ENCODE data around the gene CACNA1B. TPM values are rescaled to one million over a fixed set of nuclear protein-coding genes. Genes with fewer than 3 reads are reported as not detected.

Gene CACNA1B
- total RNA-seq, 1 donor from 2014 or later = 0.07 TPM

DNA sequence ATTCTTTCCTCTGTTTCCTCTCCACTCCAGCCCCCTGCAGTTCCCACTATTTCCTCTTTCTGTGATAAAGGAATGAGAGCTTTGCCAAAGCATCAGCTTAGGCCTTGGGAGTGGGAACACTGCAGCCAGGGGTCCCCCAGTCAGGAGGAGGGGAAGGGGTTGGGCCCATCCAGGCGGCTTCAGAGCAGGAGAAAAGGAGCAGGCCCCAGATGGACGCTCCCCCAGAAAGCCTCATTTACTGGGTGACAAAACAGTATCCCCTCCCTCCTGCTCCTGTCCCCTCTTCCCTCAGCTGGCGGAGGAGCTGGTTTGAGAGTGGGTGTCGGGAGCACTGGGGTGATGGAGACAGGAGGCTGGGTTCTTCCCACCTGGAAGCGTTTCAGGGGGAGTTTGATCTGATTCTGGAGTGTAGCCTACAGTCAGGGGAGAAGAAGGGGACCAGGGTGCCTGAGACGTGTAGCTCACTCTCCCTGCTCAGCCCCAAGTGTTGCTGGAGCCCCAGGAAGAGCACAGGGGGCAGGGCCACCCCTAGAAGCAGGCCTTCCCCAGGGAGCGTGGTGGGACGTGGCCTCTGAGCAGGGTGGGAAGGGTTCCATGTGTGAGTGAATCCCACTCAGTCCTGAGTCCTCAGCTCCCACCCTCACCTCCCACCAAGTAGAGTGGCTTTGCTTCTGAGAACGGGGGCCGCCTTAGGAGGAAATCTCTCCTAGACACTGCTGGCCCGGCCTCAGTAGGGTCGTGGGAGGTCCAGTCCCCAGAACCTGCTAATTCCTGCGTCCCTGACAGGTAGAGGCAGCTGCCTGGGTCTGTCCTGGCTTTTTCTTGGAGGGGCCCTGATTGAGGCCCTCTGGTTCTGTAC, 173.1 kb downstream of the CACNA1B start:
- DNase-seq (ENCODE audit: low read depth, low spot score) = no peak

DNA sequence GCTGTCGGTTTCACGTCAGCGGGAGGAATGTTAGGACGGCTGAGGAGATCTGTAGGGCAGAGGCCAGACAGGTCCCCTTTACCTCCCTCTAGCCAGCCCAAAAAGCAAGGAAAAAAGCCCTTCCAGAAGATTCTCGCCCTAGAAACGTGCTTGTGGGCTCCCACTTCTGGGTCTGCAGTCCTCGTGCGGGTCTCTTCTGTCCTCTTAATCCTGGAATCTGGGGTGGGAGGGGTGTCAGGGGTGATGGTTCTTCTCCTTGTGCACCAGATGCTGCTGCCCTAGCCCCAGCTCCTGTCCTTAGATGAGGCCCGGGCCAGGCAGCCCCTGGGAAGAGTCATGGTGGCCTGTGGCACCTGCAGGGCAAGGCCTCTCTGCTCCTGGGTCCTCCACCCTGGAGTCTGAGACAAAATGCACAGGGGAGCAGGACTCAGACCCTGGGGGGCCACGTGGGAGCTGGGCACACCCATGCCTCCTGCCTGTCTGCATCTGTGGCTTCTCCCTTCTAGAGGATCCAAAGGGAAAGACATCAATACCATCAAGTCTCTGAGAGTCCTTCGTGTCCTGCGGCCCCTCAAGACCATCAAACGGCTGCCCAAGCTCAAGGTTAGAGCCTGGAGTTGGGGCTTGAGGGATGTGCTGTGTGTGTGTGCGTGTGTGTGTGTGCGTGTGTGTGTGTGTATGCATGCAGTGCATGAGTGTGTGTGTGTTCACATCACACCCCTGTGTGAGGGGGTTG, 174.2 kb downstream of the CACNA1B start:
- DNase-seq (ENCODE audit: low read depth, low spot score) = no peak

DNA sequence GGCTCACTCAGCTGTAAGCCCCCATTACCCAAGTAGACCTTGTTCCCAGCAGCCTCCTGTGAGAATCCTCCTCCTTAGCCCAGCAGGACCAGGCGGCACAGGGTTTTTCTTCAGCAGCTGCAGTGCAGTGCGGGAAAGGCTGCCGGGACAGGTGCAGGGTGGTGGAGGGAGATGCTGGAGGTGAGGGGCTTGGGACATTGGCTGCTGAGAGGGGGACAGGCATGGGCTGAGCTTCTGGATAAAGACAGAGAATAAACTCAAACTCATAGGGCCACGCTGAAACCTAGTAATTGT, 174.7 kb downstream of the CACNA1B start:
- DNase-seq (ENCODE audit: low read depth, low spot score) = no peak

DNA sequence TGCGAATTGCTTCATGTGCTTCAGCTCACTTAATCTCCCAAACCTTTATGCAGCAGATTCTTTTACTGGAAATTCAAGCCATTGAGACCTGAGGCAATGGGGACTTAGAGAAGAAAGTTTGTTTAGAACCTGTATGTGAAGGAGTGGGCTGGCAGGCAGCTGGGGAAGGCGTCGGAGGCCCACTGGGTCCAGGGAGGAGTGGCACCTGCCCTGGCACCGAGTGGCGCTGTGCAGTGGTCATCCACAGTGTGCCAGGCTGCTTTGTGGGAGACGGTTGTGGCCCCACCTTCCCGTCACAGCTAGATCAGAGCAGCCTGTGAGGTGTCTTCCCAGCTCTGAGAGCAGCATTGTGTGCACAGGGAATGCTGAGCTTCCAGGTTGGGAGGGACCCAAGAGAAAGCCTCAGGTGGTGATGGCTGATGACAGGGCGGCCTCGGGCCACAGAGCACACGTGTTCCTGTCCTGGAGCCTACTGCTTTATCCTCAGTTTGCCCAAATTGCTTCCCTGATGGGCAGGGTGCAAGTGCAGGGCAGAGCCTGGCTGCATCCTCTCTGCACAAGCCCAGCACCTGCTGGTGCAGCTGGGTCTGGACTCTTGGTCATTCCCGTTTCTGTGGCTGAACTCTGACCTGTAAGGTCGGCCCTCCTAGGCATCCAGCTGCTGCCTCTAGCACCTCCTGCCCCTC, 175.2 kb downstream of the CACNA1B start:
- DNase-seq (ENCODE audit: low read depth, low spot score) = no peak

DNA sequence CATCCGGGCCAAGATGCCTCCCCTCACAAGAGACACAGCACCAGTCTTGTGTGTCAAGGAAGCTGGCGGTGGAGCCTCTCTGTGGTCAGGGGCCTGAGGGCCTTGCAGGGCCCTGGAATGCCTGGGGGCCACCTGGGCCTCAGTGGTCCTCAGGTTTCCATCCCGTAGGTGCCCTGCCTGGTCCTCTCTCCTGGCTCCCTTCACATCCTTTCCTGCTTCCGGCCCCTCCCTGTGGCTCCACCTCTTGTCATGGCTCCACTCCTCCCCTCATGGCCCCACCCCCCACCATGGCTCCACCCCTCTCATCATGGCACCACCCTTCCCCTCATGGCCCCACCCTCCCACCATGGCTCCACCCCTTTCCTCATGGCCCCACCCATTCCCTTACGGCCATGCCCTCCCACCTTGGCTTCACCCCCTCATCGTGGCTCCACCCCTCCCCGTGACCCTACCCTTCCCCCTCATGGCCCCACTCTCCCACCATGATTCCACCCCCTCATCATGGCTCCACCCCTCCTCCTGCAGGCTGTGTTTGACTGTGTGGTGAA, 175.8 kb downstream of the CACNA1B start:
- DNase-seq (ENCODE audit: low read depth, low spot score) = no peak

DNA sequence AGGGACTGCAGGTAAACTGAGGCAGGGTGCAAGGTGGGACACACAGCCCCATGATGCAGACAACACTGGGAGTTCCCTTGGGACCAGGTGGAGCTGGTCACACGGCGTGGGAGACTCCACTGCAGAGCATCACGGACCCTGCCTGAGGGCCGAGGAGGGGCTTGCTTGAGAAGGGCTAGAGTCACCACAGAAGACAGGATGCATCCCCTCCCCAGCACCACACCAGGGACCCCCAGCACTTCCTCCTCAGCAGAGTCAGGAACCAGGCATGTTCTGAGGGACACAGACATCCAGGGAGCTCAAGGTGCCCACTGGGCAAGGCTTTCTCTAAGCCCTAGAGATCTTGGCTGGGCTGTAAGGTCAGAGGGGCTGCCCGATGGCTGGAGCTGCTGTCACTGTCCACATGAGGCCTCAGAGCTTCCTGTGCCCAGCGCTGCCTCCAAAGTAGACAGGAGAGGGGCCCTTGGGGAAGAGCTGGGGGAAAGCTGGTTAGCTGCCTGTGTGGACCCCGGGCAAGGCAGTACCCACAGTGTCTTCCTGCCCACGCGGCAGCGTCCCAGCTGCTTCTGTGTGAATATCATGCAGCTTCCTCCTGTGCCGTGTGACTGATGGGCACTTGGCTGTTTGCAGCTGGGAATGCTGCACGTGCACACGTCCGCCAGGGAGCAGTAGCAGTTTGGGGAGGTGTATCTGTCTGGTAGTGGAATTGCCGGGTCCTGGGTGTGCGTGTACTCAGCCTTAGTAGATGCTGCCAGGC, 176.6 kb downstream of the CACNA1B start:
- DNase-seq (ENCODE audit: low read depth, low spot score) = no peak

DNA sequence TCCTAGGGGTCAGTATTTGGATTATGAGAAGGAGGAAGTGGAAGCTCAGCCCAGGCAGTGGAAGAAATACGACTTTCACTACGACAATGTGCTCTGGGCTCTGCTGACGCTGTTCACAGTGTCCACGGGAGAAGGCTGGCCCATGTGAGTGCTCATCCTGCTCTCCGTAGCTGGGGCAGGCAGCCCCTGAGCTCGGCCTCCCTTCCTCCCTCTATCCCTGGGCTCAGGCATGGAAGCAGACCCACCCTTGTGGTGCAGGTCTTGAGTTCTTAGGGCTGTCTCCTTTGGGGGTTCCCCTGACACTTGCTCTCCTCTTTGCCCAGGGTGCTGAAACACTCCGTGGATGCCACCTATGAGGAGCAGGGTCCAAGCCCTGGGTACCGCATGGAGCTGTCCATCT, 180.1 kb downstream of the CACNA1B start:
- no peak for DNase-seq (ENCODE audit: low read depth, low spot score)

DNA sequence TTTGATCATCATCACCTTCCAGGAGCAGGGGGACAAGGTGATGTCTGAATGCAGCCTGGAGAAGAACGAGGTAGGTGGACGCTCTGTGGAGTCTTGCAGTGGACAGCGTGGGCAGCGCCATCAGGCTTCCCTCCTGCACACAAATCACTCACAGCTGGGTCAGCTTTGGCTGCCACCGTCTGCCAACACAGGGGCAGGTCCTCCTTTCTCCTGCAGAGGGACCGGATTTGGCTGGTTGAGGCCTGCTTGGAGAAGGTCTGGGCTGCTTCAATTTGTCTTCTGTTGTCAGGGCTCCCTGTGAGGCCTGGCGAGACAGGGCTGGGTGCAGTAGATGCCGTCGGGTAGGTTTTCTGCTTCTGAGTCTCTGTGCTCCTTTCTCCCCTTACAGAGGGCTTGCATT, 180.6 kb downstream of the CACNA1B start:
- DNase-seq (ENCODE audit: low read depth, low spot score) = no peak

DNA sequence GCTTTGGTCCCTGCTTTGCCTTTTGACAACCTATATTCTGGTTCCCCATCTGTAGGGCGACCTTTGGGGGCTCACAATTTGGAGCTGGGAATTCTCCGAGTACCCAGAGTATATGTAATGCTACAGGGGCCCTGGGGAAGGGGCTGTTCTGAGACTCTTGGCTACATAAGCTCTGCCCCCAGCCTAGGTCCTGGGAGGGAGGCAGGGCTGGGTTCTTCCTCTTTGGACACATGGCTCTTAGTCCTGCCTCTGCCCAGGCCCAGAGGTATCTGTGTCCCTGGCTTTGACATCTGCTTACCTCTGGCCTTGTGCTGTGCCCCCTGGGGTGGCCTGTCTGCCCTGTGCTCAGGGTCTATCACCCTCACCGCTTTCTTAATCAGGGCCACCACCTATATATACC, 181.6 kb downstream of the CACNA1B start:
- no peak for DNase-seq (ENCODE audit: low read depth, low spot score)

DNA sequence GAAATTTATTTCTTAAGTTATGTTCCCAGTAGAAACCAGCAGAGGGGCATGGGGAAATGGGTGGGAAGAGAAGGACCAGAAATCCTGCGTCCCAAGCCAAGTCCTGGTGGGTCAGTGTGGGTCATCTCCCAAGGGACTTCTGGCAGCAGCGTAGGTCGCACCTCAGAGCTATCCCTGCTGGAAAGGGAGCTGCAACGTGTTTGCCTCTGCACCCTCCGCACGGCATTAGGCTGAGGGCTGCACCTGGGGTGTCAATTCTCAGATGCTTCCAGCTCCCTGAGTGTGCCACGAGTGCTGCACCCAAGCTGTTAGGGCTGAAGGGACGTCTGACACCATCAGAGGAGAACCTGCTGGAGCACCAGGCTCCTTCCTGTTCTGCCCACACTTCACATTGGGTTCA, 182.8 kb downstream of the CACNA1B start:
- no peak for DNase-seq (ENCODE audit: low read depth, low spot score)

DNA sequence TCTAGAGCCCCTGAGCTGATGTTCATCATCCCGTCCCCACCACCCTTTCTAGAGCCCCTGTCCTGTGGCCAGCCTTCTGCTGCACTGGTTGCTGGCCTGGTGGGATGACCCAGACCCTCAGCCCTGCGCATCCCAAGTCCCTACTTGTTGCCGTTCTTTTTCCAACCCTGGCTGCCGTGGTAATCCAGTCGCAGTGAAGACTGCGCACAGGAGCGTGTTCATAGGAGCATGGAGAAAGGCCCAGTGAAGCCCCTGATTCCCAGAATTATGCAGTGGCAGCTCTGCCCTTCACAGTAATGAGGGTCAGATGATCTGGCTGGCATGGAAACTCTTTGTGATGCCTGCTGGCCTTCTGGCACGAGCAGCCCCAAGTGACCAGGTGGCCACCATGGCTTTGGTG, 183.3 kb downstream of the CACNA1B start:
- DNase-seq (ENCODE audit: low read depth, low spot score) = no peak

DNA sequence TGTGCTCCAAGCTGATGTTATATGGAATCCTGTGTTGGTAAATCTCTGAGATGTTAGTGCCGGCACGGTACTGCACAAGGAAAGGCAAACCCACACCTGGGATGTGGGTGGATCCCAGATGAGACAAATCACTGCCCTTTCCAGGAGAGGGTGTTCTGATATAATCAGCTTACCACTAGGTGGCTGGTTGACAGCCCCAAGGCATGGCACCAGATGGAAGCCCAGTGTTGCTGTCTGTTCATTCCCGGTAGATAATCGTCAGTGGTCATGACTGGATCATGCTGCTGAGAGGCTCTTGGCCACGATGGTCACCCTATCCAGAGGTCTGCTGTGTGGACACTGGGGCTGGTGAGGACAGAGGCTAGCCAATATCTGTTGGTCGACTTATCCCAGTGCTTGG, 184.0 kb downstream of the CACNA1B start:
- no peak for DNase-seq (ENCODE audit: low read depth, low spot score)

DNA sequence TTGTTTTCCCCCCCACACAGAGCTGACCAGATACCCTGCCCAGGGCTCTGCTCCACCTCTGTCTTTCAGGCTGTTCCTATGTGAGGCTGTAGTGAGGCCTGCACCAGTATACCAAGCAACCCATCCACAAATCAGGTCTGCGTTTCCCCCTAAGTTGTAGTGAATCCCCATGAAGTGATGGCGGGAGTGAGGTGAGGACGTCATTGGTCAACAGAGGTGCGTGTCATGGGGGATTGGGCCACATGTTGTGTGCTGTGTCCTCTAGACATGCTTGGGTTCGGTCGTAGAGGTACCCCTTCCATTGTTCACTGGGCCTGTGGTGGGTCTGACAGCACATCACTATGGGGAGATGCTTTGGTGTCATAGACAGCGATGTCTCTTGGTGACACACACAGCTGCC, 184.6 kb downstream of the CACNA1B start:
- DNase-seq (ENCODE audit: low read depth, low spot score) = no peak

DNA sequence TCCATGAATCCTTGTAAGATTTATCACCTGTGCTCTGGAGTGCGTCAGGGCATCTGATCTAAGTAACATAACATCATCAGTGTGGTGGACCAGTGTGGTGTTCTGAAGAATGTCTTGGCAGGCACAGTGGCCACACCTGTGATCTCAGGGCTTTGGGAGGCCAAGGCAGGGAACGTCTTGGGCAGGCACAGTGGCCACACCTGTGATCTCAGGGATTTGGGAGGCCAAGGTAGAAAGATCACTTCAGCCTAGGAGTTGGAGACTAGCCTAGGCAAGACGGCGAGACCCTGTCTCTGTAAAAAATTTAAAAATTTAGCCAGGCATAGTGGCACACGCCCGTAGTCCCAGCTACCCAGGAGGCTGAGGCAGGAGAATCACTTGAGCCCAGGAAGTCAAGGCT, 185.5 kb downstream of the CACNA1B start:
- no peak for DNase-seq (ENCODE audit: low read depth, low spot score)

DNA sequence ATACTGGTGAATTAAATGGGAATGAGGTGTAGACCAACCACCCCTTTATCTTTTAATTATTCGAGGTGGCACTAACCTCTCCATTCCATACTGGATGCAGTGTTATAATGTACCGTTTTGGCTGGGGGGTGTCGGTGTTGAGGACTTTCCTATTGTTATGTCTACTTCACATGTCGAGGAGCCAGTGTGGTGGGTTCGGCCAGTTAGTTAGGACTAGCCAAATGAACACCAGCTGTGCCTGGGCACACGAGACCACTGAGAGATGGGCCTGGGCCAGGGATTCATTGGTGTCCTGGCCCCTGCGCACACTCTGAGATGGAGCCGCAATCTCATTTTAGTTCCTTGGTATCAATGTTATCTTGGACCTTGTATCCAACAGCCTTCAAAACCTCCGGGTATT, 186.2 kb downstream of the CACNA1B start:
- no peak for DNase-seq (ENCODE audit: low read depth, low spot score)

DNA sequence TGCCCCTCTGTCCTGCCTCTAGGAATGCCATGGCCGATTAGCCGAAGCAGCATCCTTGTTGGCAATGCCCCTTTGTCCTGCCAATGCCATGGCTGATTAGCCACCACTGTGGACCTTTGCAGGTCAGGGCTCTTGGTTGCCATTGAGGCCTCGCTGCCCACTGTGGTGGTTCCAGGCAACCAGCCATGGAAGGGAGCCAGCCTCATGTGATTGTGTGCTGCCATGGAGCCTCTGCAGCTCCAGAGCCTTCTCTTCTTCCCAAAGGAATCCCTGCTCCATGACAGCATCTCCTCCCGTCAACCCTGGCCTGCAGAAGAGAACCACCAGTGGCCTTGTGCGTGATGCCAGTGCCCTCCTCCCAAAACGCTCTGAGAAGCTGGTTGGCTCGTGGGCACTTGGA, 187.0 kb downstream of the CACNA1B start:
- no peak for DNase-seq (ENCODE audit: low read depth, low spot score)

DNA sequence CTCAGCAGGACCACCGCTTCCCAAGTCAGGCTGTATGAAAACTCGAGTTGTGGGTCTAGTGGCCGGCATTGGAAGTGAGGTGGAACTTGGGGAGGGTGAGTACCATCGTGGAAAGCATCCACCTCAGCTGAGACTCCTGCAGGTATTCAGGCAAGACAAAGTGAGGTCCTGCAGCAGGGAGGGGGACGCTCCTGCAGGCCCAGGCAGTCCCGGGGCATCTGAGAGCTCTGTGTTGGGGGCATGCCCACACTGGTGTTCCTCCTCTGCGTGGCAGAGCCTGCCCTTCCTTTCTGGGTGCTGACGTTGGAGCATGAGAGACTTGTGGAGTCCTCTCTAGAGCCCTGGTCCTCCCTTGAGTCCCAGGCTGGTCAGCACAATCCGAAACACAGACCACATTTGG, 187.7 kb downstream of the CACNA1B start:
- no peak for DNase-seq (ENCODE audit: low read depth, low spot score)

DNA sequence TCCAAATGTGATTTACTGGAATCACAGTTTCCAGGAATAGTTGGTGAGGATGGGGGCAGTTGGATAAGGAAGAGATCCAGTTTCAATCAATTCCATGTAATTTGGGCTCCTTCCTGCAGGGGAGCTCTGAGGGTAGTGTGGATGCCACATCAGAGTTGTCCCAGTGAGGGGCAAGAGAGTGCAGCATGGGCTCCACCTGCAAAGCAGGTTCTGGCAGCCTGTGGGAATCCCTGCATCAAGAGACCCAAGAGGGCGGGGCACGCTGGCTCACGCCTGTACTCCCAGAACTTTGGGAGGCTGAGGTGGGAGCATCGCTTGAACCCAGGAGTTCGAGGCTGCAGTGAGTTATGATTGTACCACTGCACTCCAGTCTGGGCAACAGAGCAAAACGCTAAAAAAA, 188.5 kb downstream of the CACNA1B start:
- DNase-seq (ENCODE audit: low read depth, low spot score) = no peak

DNA sequence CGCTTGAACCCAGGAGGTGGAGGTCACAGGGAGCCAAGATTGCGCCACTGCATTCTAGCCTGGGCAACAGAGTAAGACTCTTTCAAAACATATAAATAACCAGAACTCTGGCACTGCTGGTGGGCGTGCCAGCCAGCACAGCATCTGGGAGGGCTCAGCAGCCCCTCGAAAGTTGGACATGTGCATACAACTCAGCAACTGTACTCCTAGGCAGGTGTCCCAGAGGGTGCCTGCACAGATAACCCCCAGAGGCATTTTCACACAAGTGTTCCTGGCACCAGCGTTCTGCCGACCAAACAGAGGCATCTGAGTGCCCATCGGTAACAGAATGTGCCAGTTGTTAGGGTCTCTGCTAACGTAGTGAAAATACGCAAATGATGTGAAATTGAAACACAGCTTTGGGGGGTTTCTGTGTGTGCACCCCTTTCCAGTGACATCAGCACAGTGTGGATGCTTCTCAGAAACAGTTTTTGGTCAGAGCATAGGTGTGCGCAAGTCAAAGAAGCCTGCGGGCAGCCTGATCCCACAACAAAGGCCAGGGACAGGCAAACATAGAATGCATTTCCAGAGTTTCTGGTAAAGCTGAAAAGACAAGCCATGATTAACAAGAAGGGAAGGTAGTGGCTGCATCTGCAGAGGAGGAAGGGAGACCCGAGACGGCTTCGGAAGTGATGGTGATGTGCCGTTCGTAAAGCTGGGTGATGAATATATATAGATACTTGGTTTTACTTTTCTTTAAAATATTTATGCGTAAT, 190.2 kb downstream of the CACNA1B start:
- DNase-seq (ENCODE audit: low read depth, low spot score) = no peak

DNA sequence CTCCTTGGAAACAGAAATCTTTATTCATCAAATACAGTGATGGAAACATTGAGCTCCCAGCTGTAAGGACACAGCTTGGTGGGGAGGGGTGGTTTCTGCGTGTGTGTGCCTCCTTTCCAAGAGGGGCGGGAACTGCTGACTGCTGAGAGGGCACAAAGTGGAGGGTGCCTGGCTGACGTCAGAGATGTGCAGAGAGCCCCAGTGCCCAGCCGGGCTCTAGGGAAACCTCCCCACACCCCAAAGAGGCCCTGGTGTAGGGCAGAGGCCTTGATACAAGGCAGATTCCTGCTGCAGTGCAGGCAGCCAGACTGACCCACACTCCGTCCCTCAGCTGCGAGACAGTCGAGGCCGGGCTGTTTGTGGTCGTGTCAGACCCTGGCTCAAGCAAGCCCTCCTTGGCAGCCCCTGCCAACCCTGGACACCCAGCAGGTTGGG, 191.0 kb downstream of the CACNA1B start:
- no peak for DNase-seq (ENCODE audit: low read depth, low spot score)

Data from pulmonary artery endothelial cell (primary cell).